Stomach smooth muscle (tissue), 2 donors: ENCODE data around the gene PLEKHA6.

Experiments used
- H3K27ac ChIP-seq: one replicate; pipeline ENCODE4 v1.7.0; 2013; ENCODE audit warnings: mild to moderate bottlenecking, low read length, inconsistent platforms
- H3K27me3 ChIP-seq, 2 donors: one replicate each; pipeline ENCODE4 v1.7.0; 2013; ENCODE audit warnings: low read length in 2 of 2; ENCODE audit not compliant: insufficient read depth in 2 of 2, control insufficient read depth in 1 of 2
- H3K36me3 ChIP-seq, 2 donors: one replicate each; pipeline ENCODE4 v1.7.0; 2013; ENCODE audit warnings: low read length in 2 of 2; ENCODE audit not compliant: control insufficient read depth in 2 of 2, insufficient read depth in 2 of 2
- H3K4me1 ChIP-seq: one replicate; pipeline ENCODE4 v1.7.0; 2013; ENCODE audit warnings: low read length; ENCODE audit not compliant: control insufficient read depth, insufficient read depth
- H3K4me3 ChIP-seq, 2 donors: one replicate each; pipeline ENCODE4 v1.7.0; 2013; ENCODE audit warnings: low read length in 2 of 2
- H3K9ac ChIP-seq, 2 donors: one replicate each; pipeline ENCODE4 v1.7.0; 2013; ENCODE audit warnings: low read length in 2 of 2, mild to moderate bottlenecking in 1 of 2
- H3K9me3 ChIP-seq, 2 donors: one replicate each; pipeline ENCODE4 v1.7.0; 2013; ENCODE audit warnings: low read length in 2 of 2; ENCODE audit not compliant: control insufficient read depth in 2 of 2
- donor health status: healthy.
- donor health status: Pancreatic carcinoma.

The PLEKHA6 gene

DNA sequence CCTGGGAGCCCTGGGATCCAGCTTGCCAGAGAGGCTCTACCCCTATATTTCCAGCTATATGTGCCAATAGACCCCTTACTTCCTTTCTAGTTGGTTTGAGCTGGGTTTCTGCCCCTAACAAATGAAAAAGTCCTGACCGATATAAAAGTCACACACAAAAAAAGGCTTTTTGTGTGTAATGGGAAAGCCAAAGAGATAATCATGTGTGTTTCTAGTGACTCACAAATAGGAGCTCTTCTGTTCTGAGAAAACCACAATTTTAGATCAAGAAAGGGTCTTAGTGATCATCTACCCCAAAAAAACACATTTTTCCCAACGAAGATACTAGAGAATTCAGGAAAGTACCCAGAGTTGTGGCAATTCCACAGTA is 23.0 kb upstream of the PLEKHA6 start:
- Histone ChIP-seq H3K9ac (no peak overlapping the region), H3K4me3 (no peak overlapping the region)

DNA sequence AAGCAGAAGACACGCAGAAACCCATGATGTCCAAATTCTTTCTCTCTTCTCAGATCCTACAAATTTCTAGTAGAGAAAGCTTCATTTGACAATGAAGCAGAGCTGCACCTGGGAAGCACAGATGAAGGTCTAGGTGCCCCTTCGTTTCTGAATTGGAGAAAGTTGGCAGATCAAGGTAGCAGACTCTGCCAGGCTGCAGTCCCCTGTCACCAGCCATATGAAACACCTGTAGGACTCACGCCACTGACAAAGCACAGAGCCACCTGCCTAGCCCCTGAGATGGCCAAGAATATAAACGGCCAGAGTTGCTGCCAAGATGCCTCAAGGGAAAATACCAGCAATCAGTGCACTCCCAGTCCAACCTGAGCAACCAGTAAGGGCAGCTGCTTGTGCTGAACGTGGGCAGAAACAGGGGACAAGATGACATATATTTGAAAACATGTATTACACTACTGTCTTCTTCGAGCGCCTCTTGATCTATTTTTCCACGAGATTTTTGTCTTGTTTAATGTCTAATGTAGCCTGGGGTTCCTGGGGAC is 20.6 kb upstream of the PLEKHA6 start:
- no peak overlapping the region for H3K4me3 ChIP-seq
- no peak overlapping the region for H3K9ac ChIP-seq
- no peak overlapping the region for H3K27ac ChIP-seq
- no peaks in the 10 kb centered on the region for H3K36me3 ChIP-seq
- H3K9me3 ChIP-seq = no peaks in the 10 kb centered on the region
- H3K4me1 ChIP-seq = peaks cover 23% of the 10 kb centered on the region
- peaks cover 20 to 27% of the 10 kb centered on the region in 2 donors for H3K27me3 ChIP-seq

More for the DNA sequence above, 23.0 kb upstream of the PLEKHA6 start:
- Histone ChIP-seq H3K36me3 (no peaks in the 10 kb centered on the region), H3K9me3 (no peaks in the 10 kb centered on the region), H3K4me1 (peaks cover 17% of the 10 kb centered on the region), H3K27ac (no peak overlapping the region), H3K27me3 (peaks cover 7 to 18% of the 10 kb centered on the region in 2 donors)

DNA sequence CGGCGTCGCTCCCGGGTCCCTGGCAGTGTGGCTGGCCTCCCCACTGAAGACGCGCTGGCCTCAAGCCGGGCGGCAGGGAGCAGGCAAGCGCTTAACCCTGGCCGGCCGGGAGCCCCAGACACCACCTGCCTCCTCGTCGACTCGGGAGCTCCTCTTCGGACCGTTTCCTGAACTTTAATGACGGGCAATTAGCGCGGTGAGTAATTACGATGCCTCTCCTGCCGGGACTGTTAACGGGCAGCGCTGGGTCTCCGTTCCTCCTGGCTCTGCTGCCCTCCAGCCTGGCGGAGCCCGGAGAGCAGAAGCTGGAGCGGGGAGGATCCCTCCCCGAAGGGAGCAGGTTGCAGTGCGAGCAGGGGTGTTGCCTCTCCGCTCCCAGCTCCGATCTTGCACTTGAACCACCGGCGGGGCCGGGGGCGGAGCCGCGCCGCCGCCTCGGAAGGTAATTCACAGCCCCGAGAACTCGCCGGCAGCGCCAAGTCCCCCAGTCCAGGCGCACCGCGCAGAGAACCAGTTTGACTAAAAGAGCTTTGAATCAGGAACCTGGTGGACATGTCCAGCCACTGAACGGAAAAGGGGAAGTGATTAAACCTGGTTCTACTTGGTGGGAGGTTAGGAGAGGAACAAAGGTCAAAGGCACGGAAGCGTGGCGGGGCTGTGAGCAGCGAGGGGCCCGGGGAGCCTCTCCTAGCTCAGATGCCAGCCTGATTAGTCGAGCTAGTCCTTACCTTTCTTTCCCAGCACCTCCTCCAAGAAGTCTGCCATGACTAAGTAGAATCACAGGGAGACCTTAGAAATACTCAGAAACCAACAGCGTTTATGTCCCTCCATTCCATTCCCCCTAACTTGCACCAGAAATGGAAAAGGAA is 18.3 kb upstream of the PLEKHA6 start:
- H3K36me3 ChIP-seq = no peaks in the 10 kb centered on the region
- H3K27ac ChIP-seq = no peak overlapping the region
- H3K9me3 ChIP-seq = no peaks in the 10 kb centered on the region
- peaks cover 14% of the 10 kb centered on the region for H3K4me1 ChIP-seq
- peak overlapping the region in 1 of 2 donors; percentile 42 for H3K9ac ChIP-seq
- peaks cover 20 to 40% of the 10 kb centered on the region in 2 donors for H3K27me3 ChIP-seq
- peak overlapping the region; percentile 61 to 79 for H3K4me3 ChIP-seq

DNA sequence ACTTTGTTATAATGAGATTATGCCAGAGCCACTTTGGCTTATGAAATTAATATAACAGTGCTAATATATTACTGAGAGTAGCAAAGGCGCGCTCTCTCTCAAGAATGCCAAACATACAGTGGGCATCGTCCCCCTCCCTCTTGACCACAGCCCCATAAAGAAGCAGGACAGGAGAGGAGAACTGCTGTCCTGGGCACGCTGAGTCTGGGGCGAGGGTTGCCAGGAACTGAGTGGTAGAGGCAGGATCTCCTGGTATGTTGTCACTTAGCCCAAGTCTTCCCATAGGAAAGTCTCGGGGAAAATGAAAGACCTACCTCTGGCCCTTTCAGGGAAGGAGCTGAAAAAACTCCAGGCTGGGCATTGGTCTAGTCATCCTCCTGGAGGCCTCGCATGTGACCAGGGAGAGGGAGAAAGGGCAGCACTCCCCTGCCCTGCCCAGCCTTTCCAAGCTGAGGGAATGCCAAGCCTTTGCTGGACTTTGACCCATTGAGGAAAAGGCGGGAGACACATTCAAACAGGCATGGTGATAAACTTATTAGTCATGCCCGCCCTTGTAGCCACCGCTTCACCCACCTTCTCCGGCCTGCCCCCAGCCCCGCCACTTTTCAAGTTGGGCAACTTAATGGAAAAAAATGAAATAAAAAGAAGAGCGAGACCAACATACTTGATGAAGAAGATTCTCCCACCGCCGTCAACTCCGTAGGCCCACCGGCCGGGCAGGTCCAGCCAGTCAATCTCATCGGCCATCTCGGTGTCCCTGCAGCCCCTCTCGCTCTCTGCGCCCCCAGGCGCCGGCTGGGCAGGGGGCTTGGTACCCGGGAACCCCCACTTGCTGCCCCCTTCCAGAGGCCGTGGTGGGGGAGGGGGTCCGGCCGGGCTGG is 17.4 kb upstream of the PLEKHA6 start:
- peaks cover 14% of the 10 kb centered on the region for H3K4me1 ChIP-seq
- no peak overlapping the region for H3K9ac ChIP-seq
- H3K27ac ChIP-seq = no peak overlapping the region
- peak overlapping the region; percentile 61 to 79 for H3K4me3 ChIP-seq
- H3K9me3 ChIP-seq = no peaks in the 10 kb centered on the region
- H3K36me3 ChIP-seq = no peaks in the 10 kb centered on the region
- peaks cover 20 to 40% of the 10 kb centered on the region in 2 donors for H3K27me3 ChIP-seq

DNA sequence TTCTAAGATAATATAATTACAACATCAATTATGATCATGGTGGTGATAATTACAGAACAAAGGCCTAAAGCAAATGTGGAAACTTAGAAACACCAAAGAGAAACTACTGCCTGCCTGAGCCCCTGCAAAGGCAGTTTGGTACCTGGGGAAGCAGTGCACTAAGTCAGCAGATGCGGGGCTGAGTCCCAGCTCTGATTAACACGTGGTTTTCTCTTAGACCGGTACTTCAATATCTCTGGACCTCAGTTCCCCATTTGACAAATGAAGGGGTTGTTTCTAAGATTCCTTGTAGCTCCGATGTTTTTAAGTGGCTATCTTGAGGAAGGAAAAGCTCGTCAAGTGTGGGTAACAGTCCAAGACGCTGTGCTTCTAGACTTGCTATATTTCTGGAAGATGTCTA is 16.7 kb upstream of the PLEKHA6 start:
- peaks cover 14% of the 10 kb centered on the region for H3K4me1 ChIP-seq
- no peak overlapping the region for H3K4me3 ChIP-seq
- H3K27ac ChIP-seq = no peak overlapping the region
- no peaks in the 10 kb centered on the region for H3K36me3 ChIP-seq
- peaks cover 20 to 41% of the 10 kb centered on the region in 2 donors for H3K27me3 ChIP-seq
- H3K9ac ChIP-seq = no peak overlapping the region
- no peaks in the 10 kb centered on the region for H3K9me3 ChIP-seq

DNA sequence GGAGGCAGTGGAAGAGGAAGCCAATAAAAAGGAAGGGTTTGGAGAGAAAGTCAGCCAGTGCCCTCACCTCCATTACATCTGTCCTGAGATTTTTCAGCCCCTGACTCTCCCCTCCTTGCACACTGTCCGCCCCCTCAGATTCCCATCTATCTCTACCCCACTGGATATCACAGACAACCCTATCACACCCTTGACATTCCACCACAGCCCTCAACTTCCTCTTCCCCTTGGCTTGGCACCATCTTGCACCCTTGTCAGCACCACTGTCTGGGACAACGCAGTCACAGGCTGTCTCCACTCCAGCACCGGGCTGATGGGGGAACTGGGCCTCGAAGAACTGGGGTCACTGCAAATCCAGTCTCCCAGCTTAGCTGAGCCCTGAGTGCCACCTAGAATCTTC is 14.2 kb upstream of the PLEKHA6 start:
- Histone ChIP-seq H3K9ac (no peak overlapping the region), H3K9me3 (no peaks in the 10 kb centered on the region), H3K4me1 (peaks cover 14% of the 10 kb centered on the region), H3K27ac (no peak overlapping the region), H3K36me3 (no peaks in the 10 kb centered on the region), H3K27me3 (peaks cover 22 to 41% of the 10 kb centered on the region in 2 donors), H3K4me3 (no peak overlapping the region)

DNA sequence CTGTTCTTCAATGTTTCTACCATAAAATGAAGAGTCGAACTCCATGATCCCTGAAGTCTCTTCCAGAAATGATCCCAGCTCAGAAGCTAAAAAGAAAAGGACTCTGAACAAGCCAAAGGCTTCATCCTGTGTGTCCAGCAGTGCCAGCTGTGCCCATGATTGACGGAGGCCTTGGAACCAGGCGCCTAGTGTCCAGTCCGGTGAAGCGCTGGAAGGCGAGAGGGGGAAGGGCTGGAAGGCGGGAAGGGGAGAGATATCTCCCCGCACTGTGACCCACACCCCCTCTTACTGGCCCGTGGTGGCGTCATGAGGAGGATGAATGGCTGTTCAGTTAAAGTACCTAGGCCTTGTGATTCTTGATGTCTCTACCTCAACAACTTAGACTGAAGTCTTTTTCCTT is 10.4 kb upstream of the PLEKHA6 start:
- Histone ChIP-seq H3K27ac (no peak overlapping the region), H3K27me3 (peaks cover 2 to 24% of the 10 kb centered on the region in 2 donors), H3K4me1 (no peaks in the 10 kb centered on the region), H3K9ac (no peak overlapping the region), H3K9me3 (no peaks in the 10 kb centered on the region), H3K36me3 (no peaks in the 10 kb centered on the region), H3K4me3 (no peak overlapping the region)

DNA sequence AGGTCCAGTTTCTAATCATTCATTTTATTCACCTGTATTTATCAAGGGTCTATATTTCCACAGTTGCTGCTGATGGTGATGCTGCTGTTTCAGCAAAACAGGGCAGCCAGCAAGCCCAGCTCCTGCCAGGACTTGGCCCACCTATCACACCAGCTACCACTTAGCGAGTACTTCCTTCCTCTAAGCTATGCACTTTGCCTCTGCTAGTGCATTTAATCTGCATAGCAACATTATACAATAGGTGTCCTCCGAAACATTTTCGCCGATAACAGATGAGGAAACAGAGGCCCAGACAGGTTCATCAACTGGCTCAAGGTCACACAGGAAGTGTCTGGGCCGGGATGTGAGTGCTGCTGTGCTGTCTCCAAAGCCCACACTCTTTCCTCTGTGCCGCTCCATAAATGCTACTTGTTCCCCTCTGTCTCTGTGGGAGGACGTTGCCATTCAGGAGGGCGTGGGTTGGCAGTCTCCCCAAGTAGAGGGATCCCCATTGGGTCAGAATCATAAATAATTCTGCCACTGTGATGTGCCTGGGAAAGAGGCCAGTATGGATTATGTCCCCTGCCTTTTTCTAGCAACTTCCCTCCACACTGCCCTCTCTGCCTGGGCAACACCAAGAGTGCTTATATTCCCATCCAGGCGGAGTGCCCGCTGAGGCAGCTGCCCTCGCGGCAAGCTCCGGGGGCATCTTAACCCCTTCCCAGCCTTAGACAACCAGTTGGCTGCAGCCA is 9.4 kb upstream of the PLEKHA6 start:
- H3K4me1 ChIP-seq = no peaks in the 10 kb centered on the region
- H3K27me3 ChIP-seq = peaks cover 2 to 15% of the 10 kb centered on the region in 2 donors
- H3K4me3 ChIP-seq = no peak overlapping the region
- no peaks in the 10 kb centered on the region for H3K9me3 ChIP-seq
- no peaks in the 10 kb centered on the region for H3K36me3 ChIP-seq
- no peak overlapping the region for H3K9ac ChIP-seq
- H3K27ac ChIP-seq = no peak overlapping the region

DNA sequence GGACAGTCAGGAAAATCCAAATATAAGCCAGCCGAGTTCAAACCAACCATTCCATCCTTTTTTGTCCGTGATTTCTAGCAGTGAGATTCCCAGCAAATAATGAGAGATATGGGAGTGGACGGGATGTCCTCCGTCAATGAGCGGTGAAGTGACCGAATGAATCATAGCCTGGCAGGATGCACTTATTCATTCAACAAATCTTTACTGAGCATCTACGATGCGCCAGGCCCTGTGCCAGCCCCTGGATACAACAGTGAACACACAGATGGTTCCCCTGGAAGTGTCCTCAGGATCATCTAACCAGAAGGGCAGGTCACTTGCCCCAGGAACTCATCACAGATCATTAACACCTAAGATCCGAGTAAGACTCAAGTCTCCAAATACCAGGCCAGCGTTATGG is 8.2 kb upstream of the PLEKHA6 start:
- Histone ChIP-seq H3K9me3 (no peaks in the 10 kb centered on the region), H3K4me3 (no peak overlapping the region), H3K27me3 (peaks cover 2 to 11% of the 10 kb centered on the region in 2 donors), H3K4me1 (peaks cover 5% of the 10 kb centered on the region), H3K9ac (no peak overlapping the region), H3K27ac (no peak overlapping the region), H3K36me3 (no peaks in the 10 kb centered on the region)

DNA sequence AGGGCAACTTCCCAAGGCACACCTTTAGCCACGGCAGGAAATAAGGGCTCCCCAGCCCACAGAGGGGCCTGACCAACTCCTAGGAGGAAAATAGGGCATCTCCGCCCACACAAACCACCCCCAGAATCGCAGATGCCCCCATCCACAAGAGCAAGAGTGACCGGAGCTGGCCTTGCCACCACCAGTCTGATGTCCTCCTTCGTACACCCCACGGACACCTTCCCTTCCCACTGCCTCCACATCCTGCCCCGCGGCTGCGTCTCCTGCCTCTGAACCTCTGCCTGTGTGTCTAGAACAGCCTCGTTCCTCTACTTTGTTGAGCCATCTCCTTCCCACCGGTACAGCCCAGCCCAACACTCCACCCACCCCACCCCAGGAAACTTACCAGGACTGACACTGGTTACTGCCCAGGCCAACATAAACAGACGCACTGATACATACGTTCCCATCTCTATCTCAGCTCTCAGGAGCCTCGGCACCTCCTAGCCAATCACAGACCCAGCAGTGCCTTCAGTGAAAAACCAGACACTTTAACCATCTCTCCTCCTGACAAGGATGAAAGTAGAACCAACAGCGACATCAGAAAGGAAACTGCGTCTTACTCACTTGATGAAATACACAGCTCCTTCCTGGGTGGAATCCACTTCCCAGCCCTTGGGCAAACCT is 7.6 kb upstream of the PLEKHA6 start:
- Histone ChIP-seq H3K36me3 (no peaks in the 10 kb centered on the region), H3K4me3 (no peak overlapping the region), H3K27ac (no peak overlapping the region), H3K9me3 (no peaks in the 10 kb centered on the region), H3K9ac (no peak overlapping the region), H3K27me3 (peaks cover 5 to 11% of the 10 kb centered on the region in 2 donors), H3K4me1 (peaks cover 10% of the 10 kb centered on the region)
